B cell (primary cell): ENCODE data around the gene CHST1. TPM values are rescaled to one million over a fixed set of nuclear protein-coding genes. Genes with fewer than 3 reads are reported as not detected.

Experiments used
- ATAC-seq: fragments of 200-7000 bp; cut with Tn5 transposase; one replicate; pipeline ENCODE4 v1.10.0; 2021; ENCODE audit warnings: low read depth, mild to moderate bottlenecking, moderate number of reproducible peaks, moderate library complexity
- CTCF ChIA-PET: fragments of 350-600 bp; sonication (Branson Sonifier 250); formaldehyde crosslinking; loops from one replicate; lab custom pipeline; 2021; ENCODE audit warnings: antibody characterized with exemption, inconsistent platforms; lab: Charles Lee
- POLR2A ChIA-PET: fragments of 350-600 bp; sonication (Branson Sonifier 250); formaldehyde crosslinking; loops from one replicate; lab custom pipeline; 2021; ENCODE audit warnings: antibody characterized with exemption; lab: Charles Lee
- DNase-seq: peaks from one replicate; pipeline ENCODE4 v3.0.0; 2013
- H2AFZ ChIP-seq: 2 replicates; pipeline ENCODE4 v1.6.1; 2012; ENCODE audit warnings: mild to moderate bottlenecking, low read depth, low read length; ENCODE audit not compliant: insufficient read depth, poor library complexity, severe bottlenecking
- H3K27ac ChIP-seq, 2 donors: 1 replicate in 1 of 2; 2 replicates in 1 of 2; pipeline ENCODE4 v1.5.1; 2012 to 2013; ENCODE audit warnings: low read length in 2 of 2, mild to moderate bottlenecking in 2 of 2, moderate library complexity in 1 of 2
- H3K27me3 ChIP-seq, 4 experiments: fragments of 200-600 bp in 1 of 4; sonication (generic) in 1 of 4; replicated peaks in 1 of 4; 1 replicate in 2 of 4; 2 replicates in 2 of 4; pipeline versions ENCODE4 v1.6.1 to v1.7.0; 2013 to 2016; ENCODE audit warnings: low read length in 3 of 4, mild to moderate bottlenecking in 2 of 4, mixed read lengths in 1 of 4, moderate library complexity in 1 of 4; ENCODE audit not compliant: insufficient read depth in 4 of 4, control insufficient read depth in 3 of 4; ENCODE audit errors: control extremely low read depth in 1 of 4
- H3K36me3 ChIP-seq, 2 experiments: replicated peaks in 1 of 2; 1 replicate in 1 of 2; 2 replicates in 1 of 2; pipeline versions ENCODE4 v1.6.1 to v1.7.1; 2013; ENCODE audit warnings: low read length in 1 of 2; ENCODE audit not compliant: insufficient read depth in 2 of 2, control insufficient read depth in 1 of 2; ENCODE audit errors: control extremely low read depth in 1 of 2, extremely low read depth in 1 of 2
- H3K4me1 ChIP-seq, 2 donors: fragments of 200-600 bp in 1 of 2; sonication (generic) in 1 of 2; 1 replicate in 1 of 2; 2 replicates in 1 of 2; pipeline versions ENCODE4 v1.5.1 to v1.6.1; 2013 to 2017; ENCODE audit warnings: low read length in 2 of 2; ENCODE audit not compliant: control insufficient read depth in 2 of 2, insufficient read depth in 2 of 2
- H3K4me2 ChIP-seq: replicated peaks from 2 replicates; pipeline ENCODE3; 2012; ENCODE audit warnings: mild to moderate bottlenecking, low read depth, low read length; ENCODE audit not compliant: poor library complexity, severe bottlenecking
- H3K4me3 ChIP-seq, 5 experiments: fragments of 200-600 bp in 1 of 5; sonication (generic) in 1 of 5; 1 replicate in 3 of 5; 2 replicates in 2 of 5; pipeline versions ENCODE4 v1.5.1 to v1.7.0; 2011 to 2016; ENCODE audit warnings: low read length in 4 of 5, mild to moderate bottlenecking in 4 of 5, low read depth in 2 of 5, control low read depth in 1 of 5, moderate library complexity in 1 of 5; ENCODE audit not compliant: insufficient read depth in 1 of 5; ENCODE audit errors: control extremely low read depth in 1 of 5, extremely low read depth in 1 of 5
- H3K79me2 ChIP-seq: fragments of 200-600 bp; sonication (generic); one replicate; pipeline ENCODE4 v1.6.0; 2016; ENCODE audit warnings: low read length; ENCODE audit not compliant: control insufficient read depth, insufficient read depth
- H3K9ac ChIP-seq: fragments of 200-600 bp; sonication (generic); 2 replicates; pipeline ENCODE4 v1.6.1; 2017; ENCODE audit warnings: mild to moderate bottlenecking, low read length, moderate library complexity
- H3K9me3 ChIP-seq, 3 donors: one replicate each; pipeline versions ENCODE4 v1.6.1 to v1.7.1; 2013; ENCODE audit warnings: low read length in 2 of 3; ENCODE audit not compliant: control insufficient read depth in 2 of 3, insufficient read depth in 1 of 3; ENCODE audit errors: control extremely low read depth in 1 of 3
- H4K20me1 ChIP-seq: 2 replicates; pipeline ENCODE4 v1.6.0; 2012; ENCODE audit warnings: mild to moderate bottlenecking, low read length; ENCODE audit not compliant: insufficient read depth, control insufficient read depth, poor library complexity, severe bottlenecking
- H3K27ac Mint-ChIP-seq: one replicate; pipeline ENCODE4 v1.8.0; 2021; ENCODE audit warnings: mixed read lengths
- H3K27me3 Mint-ChIP-seq: one replicate; pipeline ENCODE4 v1.8.0; 2021; ENCODE audit warnings: mixed read lengths
- H3K4me1 Mint-ChIP-seq: one replicate; pipeline ENCODE4 v1.8.0; 2021; ENCODE audit warnings: mixed read lengths
- H3K4me3 Mint-ChIP-seq: one replicate; pipeline ENCODE4 v1.8.0; 2021; ENCODE audit warnings: mixed read lengths
- H3K9me3 Mint-ChIP-seq: one replicate; pipeline ENCODE4 v1.8.0; 2022; ENCODE audit warnings: mixed read lengths; ENCODE audit not compliant: insufficient read depth
- EZH2 ChIP-seq: IDR thresholded peaks from 2 replicates; pipeline ENCODE4 v1.6.1; 2012; ENCODE audit warnings: borderline replicate concordance, low read depth, mild to moderate bottlenecking, moderate library complexity, low read length; ENCODE audit not compliant: insufficient read depth, poor library complexity, severe bottlenecking
- WGBS: methylation state at CpG from one replicate; pipeline ENCODE4 v1.1.5; 2013; ENCODE audit warnings: missing lambda C conversion rate; ENCODE audit not compliant: insufficient coverage; 5-methylcytosine and 5-hydroxymethylcytosine counted together
- intact Hi-C: fragments of 100-400 bp; cut with micrococcal nuclease; formaldehyde crosslinking; loops from one replicate; pipeline ENCODE4 v1.10.0; 2022
- polyA plus RNA-seq: library from polyadenylated mRNA; depleted of rRNA; stranded (reverse); fragments of >200 nt; gene quantifications from 2 replicates; pipeline ENCODE4 v1.2.3, GENCODE V29; 2012
- total RNA-seq, 2 donors: library from RNA; stranded (reverse); fragments of 120-200 nt in 1 of 2; gene quantifications; 1 replicate in 1 of 2; 2 replicates in 1 of 2; pipeline versions ENCODE4 v1.2.3 to v1.2.4, GENCODE V29; 2013 to 2022
- TF ChIP-seq, protein P1 (sequence below): fragments of 200-600 bp; IDR thresholded peaks from one replicate; pipeline ENCODE4 v1.8.0; 2022; ENCODE audit warnings: antibody characterized with exemption, mild to moderate bottlenecking

The CHST1 gene
- total and polyA plus RNA-seq, 2 donors (not counting 1 experiment from before 2014, with no cell fraction given), result not detected

DNA sequence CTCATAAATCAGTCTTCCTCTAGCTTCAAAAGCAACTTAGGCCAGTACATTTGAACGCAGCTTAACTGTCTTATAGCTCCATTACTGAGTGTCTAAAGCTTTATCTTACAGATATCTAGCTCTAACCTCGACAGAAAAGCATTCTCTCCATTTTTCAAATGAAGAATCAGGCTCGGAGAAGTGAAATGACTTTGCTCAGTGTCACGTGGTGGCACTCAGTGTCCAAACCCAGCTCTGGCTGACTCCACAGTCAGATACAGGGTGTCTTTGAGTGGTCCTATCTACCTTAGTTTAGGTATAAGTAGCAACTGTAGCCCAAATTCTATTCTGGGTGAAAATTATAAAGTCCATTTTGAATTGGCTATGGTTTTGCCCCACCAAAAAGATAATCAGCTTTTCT, 38.7 kb upstream of the CHST1 start:
- ChIA-PET CTCF (no interaction called here), POLR2A (no interaction called here)
- no peak for TF ChIP-seq EZH2
- TF ChIP-seq, protein P1, sequence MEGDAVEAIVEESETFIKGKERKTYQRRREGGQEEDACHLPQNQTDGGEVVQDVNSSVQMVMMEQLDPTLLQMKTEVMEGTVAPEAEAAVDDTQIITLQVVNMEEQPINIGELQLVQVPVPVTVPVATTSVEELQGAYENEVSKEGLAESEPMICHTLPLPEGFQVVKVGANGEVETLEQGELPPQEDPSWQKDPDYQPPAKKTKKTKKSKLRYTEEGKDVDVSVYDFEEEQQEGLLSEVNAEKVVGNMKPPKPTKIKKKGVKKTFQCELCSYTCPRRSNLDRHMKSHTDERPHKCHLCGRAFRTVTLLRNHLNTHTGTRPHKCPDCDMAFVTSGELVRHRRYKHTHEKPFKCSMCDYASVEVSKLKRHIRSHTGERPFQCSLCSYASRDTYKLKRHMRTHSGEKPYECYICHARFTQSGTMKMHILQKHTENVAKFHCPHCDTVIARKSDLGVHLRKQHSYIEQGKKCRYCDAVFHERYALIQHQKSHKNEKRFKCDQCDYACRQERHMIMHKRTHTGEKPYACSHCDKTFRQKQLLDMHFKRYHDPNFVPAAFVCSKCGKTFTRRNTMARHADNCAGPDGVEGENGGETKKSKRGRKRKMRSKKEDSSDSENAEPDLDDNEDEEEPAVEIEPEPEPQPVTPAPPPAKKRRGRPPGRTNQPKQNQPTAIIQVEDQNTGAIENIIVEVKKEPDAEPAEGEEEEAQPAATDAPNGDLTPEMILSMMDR, result no peak
- ATAC-seq, result no peak
- no peaks in the 10 kb centered on the region for H3K36me3 ChIP-seq
- peaks cover 41% of the 10 kb centered on the region for H3K27me3 Mint-ChIP-seq
- H3K27ac ChIP-seq, result no peak overlapping the region
- H3K27ac Mint-ChIP-seq, result no peak overlapping the region
- no peak overlapping the region for H3K9ac ChIP-seq
- WGBS, result 90% methylated on average over 2 of the region's 4 CpGs
- H3K27me3 ChIP-seq, result peaks cover 0 to 16% (median 0%) of the 10 kb centered on the region in 4 experiments
- no peak overlapping the region for H3K4me3 Mint-ChIP-seq
- H3K4me3 ChIP-seq, result no peak overlapping the region
- no peaks in the 10 kb centered on the region for H3K79me2 ChIP-seq
- no peak overlapping the region for H3K4me2 ChIP-seq
- intact Hi-C loops, result no loop called here
- no peaks in the 10 kb centered on the region for H3K9me3 ChIP-seq
- no peaks in the 10 kb centered on the region for H4K20me1 ChIP-seq
- H2AFZ ChIP-seq, result no peak overlapping the region
- H3K9me3 Mint-ChIP-seq, result no peaks in the 10 kb centered on the region
- no peaks in the 10 kb centered on the region for H3K4me1 Mint-ChIP-seq
- DNase-seq, result no peak
- no peaks in the 10 kb centered on the region for H3K4me1 ChIP-seq

DNA sequence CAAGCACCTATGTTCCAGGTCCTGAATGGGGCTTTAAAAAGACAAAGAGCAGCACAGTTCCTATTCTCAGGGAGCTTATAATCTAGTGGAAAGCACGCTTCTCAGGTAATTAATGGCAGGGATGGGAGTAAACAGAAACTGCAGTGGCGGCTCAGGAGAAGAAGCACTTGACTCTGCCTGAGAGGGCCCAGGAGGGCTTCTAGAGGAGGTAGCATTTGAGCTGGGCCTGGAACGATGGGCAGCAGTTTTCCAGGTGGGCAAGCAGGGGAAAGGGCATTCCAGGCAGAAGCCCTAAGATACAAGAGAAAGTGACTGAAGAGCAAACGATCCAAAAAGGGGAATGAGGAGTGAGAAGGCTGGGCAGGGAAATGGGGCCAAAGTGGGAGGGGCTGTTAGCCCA, 37.1 kb upstream of the CHST1 start:
- Histone ChIP-seq H3K27me3 (peaks cover 0 to 16% (median 0%) of the 10 kb centered on the region in 4 experiments), H3K9ac (no peak overlapping the region), H3K4me3 (no peak overlapping the region), H3K36me3 (no peaks in the 10 kb centered on the region), H3K79me2 (no peaks in the 10 kb centered on the region), H3K4me2 (no peak overlapping the region), H3K27ac (no peak overlapping the region), H3K4me1 (no peaks in the 10 kb centered on the region), H3K9me3 (no peaks in the 10 kb centered on the region), H2AFZ (no peak overlapping the region), H4K20me1 (no peaks in the 10 kb centered on the region)
- Mint-ChIP-seq H3K27ac (no peak overlapping the region), H3K4me1 (no peaks in the 10 kb centered on the region), H3K9me3 (no peaks in the 10 kb centered on the region), H3K4me3 (no peak overlapping the region), H3K27me3 (peaks cover 34% of the 10 kb centered on the region)
- no peak for DNase-seq
- no peak for ATAC-seq
- WGBS, result 77% methylated on average over 4 of the region's 4 CpGs
- CTCF ChIA-PET, result no interaction called here
- POLR2A ChIA-PET, result no interaction called here
- intact Hi-C loops, result no loop called here
- TF ChIP-seq EZH2, result no peak
- TF ChIP-seq, protein P1, result no peak
